Left lobe of liver (tissue), 2 donors: Measurements from ENCODE around the gene ALLC. TPM values are rescaled to one million over a fixed set of nuclear protein-coding genes. Genes with fewer than 3 reads are reported as not detected.

Source experiments
- ATAC-seq: fragments of 200-7000 bp; cut with Tn5 transposase; one replicate; pipeline ENCODE4 v1.9.1; 2020; ENCODE audit warnings: mild to moderate bottlenecking, moderate library complexity
- DNase-seq: peaks from one replicate; pipeline ENCODE4 v3.0.0-alpha.2; 2020; ENCODE audit warnings: low spot score
- total RNA-seq: library from RNA; stranded (reverse); gene quantifications from one replicate; pipeline ENCODE4 v1.2.1, GENCODE V29; 2021
- donor health status: DM: no; HTN: no; CAD: no; lungs with moderate emphysema.
- donor health status: DM: no; HTN: yes; CAD: no.

Gene ALLC
- total RNA-seq, 1 donor from 2014 or later = 0.20 TPM

GRCh38 chr2:3639015-3639630, 18.9 kb upstream of the ALLC start:
- ATAC-seq (no peak), DNase-seq (peak; percentile 10)

- ATAC-seq (no peak), DNase-seq (peak; percentile 38)
Observed at GRCh38 chr2:3639653-3640052, 18.3 kb upstream of the ALLC start.

- ATAC-seq = no peak
- peak; percentile 44 for DNase-seq
Observed at GRCh38 chr2:3641181-3641580, 16.8 kb upstream of the ALLC start.

- DNase-seq = peak; percentile 33
- ATAC-seq = no peak
Observed at GRCh38 chr2:3641841-3642421, 16.1 kb upstream of the ALLC start.

GRCh38 chr2:3642521-3643215, 15.3 kb upstream of the ALLC start:
- ATAC-seq (no peak), DNase-seq (peak; percentile 31)

- peak; percentile 29 for DNase-seq
- no peak for ATAC-seq
Observed at GRCh38 chr2:3643371-3644245, 14.4 kb upstream of the ALLC start.

- ATAC-seq (no peak), DNase-seq (no peak)
Observed at GRCh38 chr2:3644246-3644525, 13.8 kb upstream of the ALLC start.

- no peak for ATAC-seq
- no peak for DNase-seq
Observed at GRCh38 chr2:3644891-3645605, 13.0 kb upstream of the ALLC start.

GRCh38 chr2:3645745-3646389, 12.1 kb upstream of the ALLC start:
- ATAC-seq (no peak), DNase-seq (no peak)

GRCh38 chr2:3646446-3646845, 11.6 kb upstream of the ALLC start:
- no peak for ATAC-seq
- no peak for DNase-seq

GRCh38 chr2:3647246-3647645, 10.8 kb upstream of the ALLC start:
- DNase-seq = no peak
- no peak for ATAC-seq

- DNase-seq (no peak), ATAC-seq (no peak)
Observed at GRCh38 chr2:3647831-3648651, 10.0 kb upstream of the ALLC start.

- ATAC-seq (no peak), DNase-seq (no peak)
Observed at GRCh38 chr2:3648652-3649177, 9.3 kb upstream of the ALLC start.

GRCh38 chr2:3649581-3649980, 8.4 kb upstream of the ALLC start:
- ATAC-seq = no peak
- DNase-seq = no peak

GRCh38 chr2:3650140-3650920, 7.7 kb upstream of the ALLC start:
- no peak for ATAC-seq
- no peak for DNase-seq

- DNase-seq = no peak
- peak; percentile 63 for ATAC-seq
Observed at GRCh38 chr2:3651691-3652648, 6.0 kb upstream of the ALLC start.

GRCh38 chr2:3652896-3653625, 4.9 kb upstream of the ALLC start:
- no peak for ATAC-seq
- DNase-seq = no peak
